ENCODE data around the gene LELP1. TPM values are rescaled to one million over a fixed set of nuclear protein-coding genes. Genes with fewer than 3 reads are reported as not detected.
"Not testable (repeated sequence)": the region's sequence is repeated elsewhere in the genome, so short reads cannot be mapped to it uniquely, and the experiment has no call there.

LELP1 gene
- total RNA-seq, 1 donor from 2014 or later = not detected

- DNase-seq (no peak), ATAC-seq (ENCODE audit: low read depth) (no peak)
- Mint-ChIP-seq H3K4me1 (no peaks in the 10 kb centered on the region), H3K27me3 (peaks cover 15% of the 10 kb centered on the region), H3K27ac (no peak overlapping the region), H3K9me3 (no peaks in the 10 kb centered on the region), H3K36me3 (ENCODE audit: low read depth) (no peaks in the 10 kb centered on the region), H3K4me3 (no peak overlapping the region)
- ChIA-PET CTCF (interaction anchor here (1.1 to 1.8 kb wide), 4 partner anchors 8 to 53 kb away, joined by 4 read pairs; no protein-coding TSS in a partner anchor), POLR2A (no interaction called here)
- intact Hi-C loops (cut with micrococcal nuclease) = loop anchor here (1.0 kb wide), 1 partner anchor 50 kb away; no protein-coding TSS in a partner anchor
- no peak for TF ChIP-seq CTCF (IDR thresholded peaks at IDR 0.05)
Observed at GRCh38 chr1:153227810-153228209, 24.6 kb downstream of the LELP1 start.

- Mint-ChIP-seq H3K36me3 (ENCODE audit: low read depth) (no peaks in the 10 kb centered on the region), H3K4me3 (no peak overlapping the region), H3K27ac (no peak overlapping the region), H3K4me1 (no peaks in the 10 kb centered on the region), H3K9me3 (no peaks in the 10 kb centered on the region), H3K27me3 (peaks cover 12% of the 10 kb centered on the region)
- intact Hi-C loops (cut with micrococcal nuclease) = no loop called here
- ATAC-seq (ENCODE audit: low read depth) (no peak), DNase-seq (no peak)
- ChIA-PET CTCF (interaction anchor here (1.0 to 1.8 kb wide), 5 partner anchors 8 to 125 kb away, joined by 3 to 7 read pairs (median 4); no protein-coding TSS in a partner anchor), POLR2A (no interaction called here)
- no peak for TF ChIP-seq CTCF (IDR thresholded peaks at IDR 0.05)
Observed at GRCh38 chr1:153228491-153228890, 25.3 kb downstream of the LELP1 start.

- H3K36me3 Mint-ChIP-seq (ENCODE audit: low read depth); H3K4me1 Mint-ChIP-seq; H3K4me3 Mint-ChIP-seq; H3K27ac Mint-ChIP-seq; H3K9me3 Mint-ChIP-seq; intact Hi-C loops (cut with micrococcal nuclease); POLR2A ChIA-PET; ATAC-seq (ENCODE audit: low read depth); DNase-seq: not testable (repeated sequence)
- peaks cover 12% of the 10 kb centered on the region for H3K27me3 Mint-ChIP-seq
- CTCF ChIA-PET = interaction anchor here (0.7 to 1.8 kb wide), 6 partner anchors 9 to 124 kb away, joined by 3 to 7 read pairs (median 4); no protein-coding TSS in a partner anchor
Observed at GRCh38 chr1:153229076-153229829, 26.0 kb downstream of the LELP1 start.

GRCh38 chr1:153231363-153231762 lies 28.1 kb downstream of the LELP1 start:
- ATAC-seq (ENCODE audit: low read depth) = no peak
- intact Hi-C loops (cut with micrococcal nuclease) = no loop called here
- H3K9me3 Mint-ChIP-seq = no peaks in the 10 kb centered on the region
- no peak overlapping the region for H3K4me3 Mint-ChIP-seq
- H3K27ac Mint-ChIP-seq = no peak overlapping the region
- H3K27me3 Mint-ChIP-seq = peaks cover 14% of the 10 kb centered on the region
- no peaks in the 10 kb centered on the region for H3K4me1 Mint-ChIP-seq
- H3K36me3 Mint-ChIP-seq (ENCODE audit: low read depth) = no peaks in the 10 kb centered on the region
- CTCF ChIA-PET = interaction anchor here (0.8 to 1.4 kb wide), 2 partner anchors 11 to 46 kb away, joined by 3 to 5 read pairs; no protein-coding TSS in a partner anchor
- no peak for DNase-seq
- no peak for TF ChIP-seq CTCF (IDR thresholded peaks at IDR 0.05)
- POLR2A ChIA-PET = no interaction called here

- Mint-ChIP-seq H3K27me3 (peaks cover 14% of the 10 kb centered on the region), H3K36me3 (ENCODE audit: low read depth) (no peaks in the 10 kb centered on the region), H3K4me3 (no peak overlapping the region), H3K9me3 (no peaks in the 10 kb centered on the region), H3K4me1 (no peaks in the 10 kb centered on the region), H3K27ac (no peak overlapping the region)
- DNase-seq (no peak), ATAC-seq (ENCODE audit: low read depth) (no peak)
- no peak for TF ChIP-seq CTCF (IDR thresholded peaks at IDR 0.05)
- POLR2A ChIA-PET = no interaction called here
- intact Hi-C loops (cut with micrococcal nuclease) = no loop called here
- CTCF ChIA-PET = no interaction called here
Observed at GRCh38 chr1:153231785-153232184, 28.6 kb downstream of the LELP1 start.
